CD14-positive monocyte (primary cell): ENCODE measurements around the gene EIPR1. TPM values are rescaled to one million over a fixed set of nuclear protein-coding genes. Genes with fewer than 3 reads are reported as not detected.

Experiments used
- DNase-seq, 3 donors: peaks; one replicate each; pipeline ENCODE4 v3.0.0-alpha.2; 2011 to 2022
- H2AFZ ChIP-seq: 2 replicates; pipeline ENCODE4 v1.6.0; 2012; ENCODE audit warnings: mild to moderate bottlenecking, low read depth, low read length, inconsistent platforms; ENCODE audit not compliant: insufficient read depth, poor library complexity, severe bottlenecking
- H3K27ac ChIP-seq, 2 donors: 1 replicate in 1 of 2; 2 replicates in 1 of 2; pipeline ENCODE4 v1.5.1; 2012 to 2013; ENCODE audit warnings: low read length in 2 of 2, control low read depth in 1 of 2, inconsistent platforms in 1 of 2, low read depth in 1 of 2, mild to moderate bottlenecking in 1 of 2
- H3K27me3 ChIP-seq, 2 donors: one replicate each; pipeline versions ENCODE4 v1.6.0 to v1.6.1; 2011 to 2013; ENCODE audit warnings: low read length in 2 of 2; ENCODE audit not compliant: control insufficient read depth in 2 of 2, insufficient read depth in 2 of 2
- H3K36me3 ChIP-seq, 2 donors: replicated peaks in 1 of 2; 1 replicate in 1 of 2; 2 replicates in 1 of 2; pipeline versions ENCODE4 v1.5.1 to v1.6.1; 2012 to 2013; ENCODE audit warnings: low read length in 2 of 2, control low read depth in 1 of 2, inconsistent platforms in 1 of 2, mild to moderate bottlenecking in 1 of 2; ENCODE audit not compliant: insufficient read depth in 2 of 2, control insufficient read depth in 1 of 2
- H3K4me1 ChIP-seq, 2 donors: 1 replicate in 1 of 2; 2 replicates in 1 of 2; pipeline versions ENCODE4 v1.5.1 to v1.6.1; 2012 to 2013; ENCODE audit warnings: low read length in 2 of 2, control low read depth in 1 of 2, inconsistent platforms in 1 of 2, mild to moderate bottlenecking in 1 of 2, moderate library complexity in 1 of 2; ENCODE audit not compliant: insufficient read depth in 2 of 2, control insufficient read depth in 1 of 2
- H3K4me2 ChIP-seq: replicated peaks from 2 replicates; pipeline ENCODE3; 2012; ENCODE audit warnings: low read length, moderate library complexity, mild to moderate bottlenecking; ENCODE audit not compliant: poor library complexity, severe bottlenecking; ENCODE audit errors: extremely low read depth
- H3K4me3 ChIP-seq, 3 experiments: fragments of 200-600 bp in 1 of 3; sonication (generic) in 1 of 3; replicated peaks in 1 of 3; 1 replicate in 2 of 3; 2 replicates in 1 of 3; pipeline ENCODE4 v1.5.1; 2011 to 2013; ENCODE audit warnings: low read length in 3 of 3, mild to moderate bottlenecking in 3 of 3, control low read depth in 2 of 3, low read depth in 2 of 3, inconsistent platforms in 1 of 3, moderate library complexity in 1 of 3
- H3K79me2 ChIP-seq: 2 replicates; pipeline ENCODE4 v1.6.0; 2012; ENCODE audit warnings: mild to moderate bottlenecking, control low read depth, inconsistent platforms, low read length, moderate library complexity; ENCODE audit not compliant: insufficient read depth
- H3K9ac ChIP-seq: 2 replicates; pipeline ENCODE4 v1.6.0; 2017; ENCODE audit warnings: low read length, mild to moderate bottlenecking; ENCODE audit not compliant: insufficient read depth, poor library complexity, severe bottlenecking
- H3K9me3 ChIP-seq, 2 donors: replicated peaks in 1 of 2; 1 replicate in 1 of 2; 2 replicates in 1 of 2; pipeline versions ENCODE4 v1.5.1 to v1.6.1; 2012 to 2013; ENCODE audit warnings: low read length in 2 of 2, control low read depth in 1 of 2; ENCODE audit not compliant: control insufficient read depth in 1 of 2, insufficient read depth in 1 of 2
- H4K20me1 ChIP-seq: 2 replicates; pipeline ENCODE4 v1.6.0; 2012; ENCODE audit warnings: mild to moderate bottlenecking, low read length, control low read depth, moderate library complexity; ENCODE audit not compliant: insufficient read depth
- H3K27ac Mint-ChIP-seq, 7 donors: one replicate each; pipeline ENCODE4 v1.8.0; 2020; ENCODE audit warnings: mild to moderate bottlenecking in 7 of 7, mixed read lengths in 7 of 7, moderate library complexity in 6 of 7, inconsistent platforms in 2 of 7
- H3K27me3 Mint-ChIP-seq, 3 donors: one replicate each; pipeline ENCODE4 v1.8.0; 2021 to 2022; ENCODE audit warnings: low read depth in 3 of 3, mild to moderate bottlenecking in 3 of 3, mixed read lengths in 3 of 3, moderate library complexity in 3 of 3, inconsistent platforms in 1 of 3
- H3K36me3 Mint-ChIP-seq, 2 donors: one replicate each; pipeline ENCODE4 v1.8.0; 2020; ENCODE audit warnings: mixed read lengths in 2 of 2, inconsistent platforms in 1 of 2, mild to moderate bottlenecking in 1 of 2
- H3K4me1 Mint-ChIP-seq: one replicate; pipeline ENCODE4 v1.8.0; 2020; ENCODE audit warnings: mild to moderate bottlenecking, mixed read lengths
- H3K4me3 Mint-ChIP-seq, 2 donors: one replicate each; pipeline ENCODE4 v1.8.0; 2020; ENCODE audit warnings: mild to moderate bottlenecking in 2 of 2, mixed read lengths in 2 of 2, moderate library complexity in 1 of 2
- H3K9me3 Mint-ChIP-seq, 7 donors: one replicate each; pipeline ENCODE4 v1.8.0; 2020 to 2022; ENCODE audit warnings: mixed read lengths in 7 of 7, mild to moderate bottlenecking in 6 of 7, moderate library complexity in 6 of 7, inconsistent platforms in 2 of 7
- CTCF ChIP-seq: fragments of 200-600 bp; IDR thresholded peaks from one replicate; pipeline ENCODE4 v1.8.0; 2022; ENCODE audit warnings: antibody characterized with exemption, mild to moderate bottlenecking
- WGBS: methylation state at CpG from one replicate; pipeline ENCODE4 v1.1.5; 2013; ENCODE audit warnings: missing lambda C conversion rate; ENCODE audit not compliant: insufficient coverage; 5-methylcytosine and 5-hydroxymethylcytosine counted together
- intact Hi-C, 2 donors: fragments of 100-400 bp; cut with micrococcal nuclease; formaldehyde crosslinking; loops; one replicate each; pipeline versions ENCODE4 v1.15.0 to v1.15.1; 2023
- polyA plus RNA-seq, 3 donors: library from polyadenylated mRNA; depleted of rRNA in 1 of 3; unstranded in 2 of 3; stranded (reverse) in 1 of 3; fragments of 300-500 nt in 2 of 3; fragments of >200 nt in 1 of 3; fragmentation: Illumina TruSeq in 2 of 3; gene quantifications; 1 replicate in 2 of 3; 2 replicates in 1 of 3; pipeline ENCODE4 v1.2.3, GENCODE V29; 2012 to 2021

Gene EIPR1
- polyA plus RNA-seq, 3 donors = 19.0 to 22.4 (median 20.8) TPM

- peaks cover 5 to 19% of the 10 kb centered on the region in 2 donors for H3K9me3 ChIP-seq
Observed at GRCh38 chr2:3291113-3291512, 86.5 kb downstream of the EIPR1 start.

GRCh38 chr2:3290655-3291054, 87.0 kb downstream of the EIPR1 start:
- no peak overlapping the region for H3K4me3 Mint-ChIP-seq
- peaks cover 3% of the 10 kb centered on the region for H3K79me2 ChIP-seq
- H3K9ac ChIP-seq = no peak overlapping the region
- H3K9me3 ChIP-seq = peaks cover 5 to 19% of the 10 kb centered on the region in 2 donors
- no peaks in the 10 kb centered on the region for H3K4me1 Mint-ChIP-seq
- no peak overlapping the region for H3K27ac Mint-ChIP-seq
- no peaks in the 10 kb centered on the region for H3K4me1 ChIP-seq
- H3K4me2 ChIP-seq = no peak overlapping the region
- H2AFZ ChIP-seq = no peak overlapping the region
- H3K27me3 Mint-ChIP-seq = no peaks in the 10 kb centered on the region
- H3K4me3 ChIP-seq = no peak overlapping the region
- intact Hi-C loops = no loop called here
- no peak for DNase-seq
- peaks cover 0 to 5% of the 10 kb centered on the region in 2 donors for H3K36me3 ChIP-seq
- peaks cover 8 to 29% (median 11%) of the 10 kb centered on the region in 7 donors for H3K9me3 Mint-ChIP-seq
- H3K27ac ChIP-seq = no peak overlapping the region
- 96% methylated on average over 10 of the region's 12 CpGs for WGBS
- peaks cover 9 to 16% of the 10 kb centered on the region in 2 donors for H3K36me3 Mint-ChIP-seq
- H4K20me1 ChIP-seq = no peaks in the 10 kb centered on the region
- TF ChIP-seq CTCF = no peak
- H3K27me3 ChIP-seq = no peaks in the 10 kb centered on the region

More at GRCh38 chr2:3291113-3291512, 86.5 kb downstream of the EIPR1 start:
- Mint-ChIP-seq H3K36me3 (peaks cover 9 to 16% of the 10 kb centered on the region in 2 donors), H3K9me3 (peaks cover 8 to 29% (median 11%) of the 10 kb centered on the region in 7 donors), H3K4me3 (no peak overlapping the region), H3K27me3 (no peaks in the 10 kb centered on the region), H3K27ac (no peak overlapping the region), H3K4me1 (no peaks in the 10 kb centered on the region)
- Histone ChIP-seq H3K4me3 (no peak overlapping the region), H3K4me2 (no peak overlapping the region), H4K20me1 (no peaks in the 10 kb centered on the region), H3K4me1 (no peaks in the 10 kb centered on the region), H3K79me2 (peaks cover 3% of the 10 kb centered on the region), H3K9ac (no peak overlapping the region), H3K27ac (no peak overlapping the region), H3K27me3 (no peaks in the 10 kb centered on the region), H2AFZ (no peak overlapping the region), H3K36me3 (peaks cover 0 to 5% of the 10 kb centered on the region in 2 donors)
- no peak for TF ChIP-seq CTCF
- WGBS = 100% methylated on average over 4 of the region's 9 CpGs
- DNase-seq = no peak
- intact Hi-C loops = no loop called here
